GM13976 (cell line): ENCODE data around the gene TAS1R2.

ENCODE experiments used
- DNase-seq: peaks from one replicate; pipeline ENCODE4 v3.0.0; 2012; ENCODE audit warnings: low spot score
- in situ Hi-C: fragments of 300-500 bp; cut with MboI; formaldehyde crosslinking; loops from one replicate; pipeline ENCODE4 v1.12.0; 2022; ENCODE audit warnings: low sequenced_read_pairs, mixed read lengths, inconsistent platforms; ENCODE audit not compliant: unreplicated experiment
- TF ChIP-seq, protein P1 (sequence below): IDR thresholded peaks from 2 replicates; pipeline ENCODE4 v1.5.1; 2012; ENCODE audit warnings: borderline replicate concordance, mild to moderate bottlenecking; ENCODE audit not compliant: insufficient read depth; ENCODE audit errors: extremely low read depth, missing control alignments, control extremely low read depth

Gene TAS1R2

DNA sequence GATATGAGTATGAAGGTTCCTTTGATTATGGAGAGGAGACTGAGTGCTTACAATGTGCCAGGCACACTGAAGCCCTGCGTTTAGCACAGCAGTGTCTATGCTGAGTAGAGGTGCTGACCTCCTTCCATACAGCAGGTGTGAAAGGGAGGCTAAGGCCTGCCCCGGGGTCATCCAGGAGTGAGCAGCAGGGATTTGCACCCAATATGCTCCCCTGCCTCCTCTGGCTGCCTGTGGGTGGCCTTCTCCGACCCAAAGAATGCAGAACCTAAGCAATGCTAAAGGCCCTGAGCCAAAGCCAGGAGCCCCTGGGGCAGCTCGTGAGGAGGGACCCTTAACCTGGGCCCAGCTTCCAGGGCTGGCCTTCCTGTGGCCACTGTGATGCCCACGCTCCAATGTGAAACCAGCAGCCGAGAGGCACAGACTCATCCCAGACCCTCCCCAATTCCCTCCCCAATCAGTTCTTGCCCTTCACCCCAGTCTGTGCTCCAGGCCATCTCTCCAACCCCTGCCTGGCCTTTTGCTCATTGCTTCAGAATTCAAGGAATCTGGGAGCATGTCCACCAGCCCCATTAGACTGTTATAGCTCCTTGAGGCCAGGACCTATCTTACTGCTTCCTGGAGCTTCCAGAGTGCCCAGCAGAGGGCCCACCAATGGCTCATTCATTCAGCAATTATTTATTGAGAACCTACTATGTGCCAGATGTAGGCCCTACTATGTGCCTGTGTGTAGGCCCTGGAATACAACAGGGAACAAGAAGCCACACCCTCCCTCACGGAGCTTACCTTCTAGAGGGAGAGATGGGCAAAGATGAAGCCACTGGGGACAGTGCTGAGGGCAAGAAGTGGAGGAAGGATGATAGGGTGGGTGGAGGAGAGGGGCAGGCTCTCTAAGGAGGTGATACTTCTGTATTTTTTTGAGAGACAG, 53.3 kb downstream of the TAS1R2 start:
- no peak for DNase-seq
- in situ Hi-C loops, result no loop called here
- TF ChIP-seq, protein P1, sequence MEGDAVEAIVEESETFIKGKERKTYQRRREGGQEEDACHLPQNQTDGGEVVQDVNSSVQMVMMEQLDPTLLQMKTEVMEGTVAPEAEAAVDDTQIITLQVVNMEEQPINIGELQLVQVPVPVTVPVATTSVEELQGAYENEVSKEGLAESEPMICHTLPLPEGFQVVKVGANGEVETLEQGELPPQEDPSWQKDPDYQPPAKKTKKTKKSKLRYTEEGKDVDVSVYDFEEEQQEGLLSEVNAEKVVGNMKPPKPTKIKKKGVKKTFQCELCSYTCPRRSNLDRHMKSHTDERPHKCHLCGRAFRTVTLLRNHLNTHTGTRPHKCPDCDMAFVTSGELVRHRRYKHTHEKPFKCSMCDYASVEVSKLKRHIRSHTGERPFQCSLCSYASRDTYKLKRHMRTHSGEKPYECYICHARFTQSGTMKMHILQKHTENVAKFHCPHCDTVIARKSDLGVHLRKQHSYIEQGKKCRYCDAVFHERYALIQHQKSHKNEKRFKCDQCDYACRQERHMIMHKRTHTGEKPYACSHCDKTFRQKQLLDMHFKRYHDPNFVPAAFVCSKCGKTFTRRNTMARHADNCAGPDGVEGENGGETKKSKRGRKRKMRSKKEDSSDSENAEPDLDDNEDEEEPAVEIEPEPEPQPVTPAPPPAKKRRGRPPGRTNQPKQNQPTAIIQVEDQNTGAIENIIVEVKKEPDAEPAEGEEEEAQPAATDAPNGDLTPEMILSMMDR, result no peak

- no peak for DNase-seq
- in situ Hi-C loops, result no loop called here
- TF ChIP-seq, protein P1, result no peak
Measured at GRCh38 chr1:18805150-18805879, 54.1 kb downstream of the TAS1R2 start.

DNA sequence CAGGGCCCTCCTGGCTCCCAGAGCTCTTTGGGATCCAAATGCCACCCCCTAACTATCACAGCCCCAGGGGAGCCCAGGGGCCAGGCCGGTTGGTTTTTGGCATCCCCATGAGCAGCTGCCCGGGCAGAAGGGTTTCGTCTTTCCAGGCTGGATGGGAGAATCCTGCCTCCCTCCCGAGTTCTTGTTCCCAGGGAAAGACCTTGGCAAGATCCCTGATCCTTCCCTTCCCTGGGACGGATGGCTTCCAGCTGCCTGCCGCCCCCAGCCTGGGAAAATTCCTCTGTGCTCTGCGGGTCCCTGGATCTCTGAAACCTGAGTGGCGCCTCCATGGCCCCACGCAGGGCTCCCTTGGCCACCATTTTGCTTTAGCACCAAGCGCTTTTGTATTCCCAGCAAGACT, 55.6 kb downstream of the TAS1R2 start:
- TF ChIP-seq, protein P1, result no peak
- in situ Hi-C loops, result no loop called here
- no peak for DNase-seq

- in situ Hi-C loops, result no loop called here
- TF ChIP-seq, protein P1, result no peak
- DNase-seq, result no peak
Measured at GRCh38 chr1:18803151-18803791, 56.2 kb downstream of the TAS1R2 start.

- TF ChIP-seq, protein P1, result no peak
- in situ Hi-C loops, result no loop called here
- no peak for DNase-seq
Measured at GRCh38 chr1:18802231-18802630, 57.2 kb downstream of the TAS1R2 start.

DNA sequence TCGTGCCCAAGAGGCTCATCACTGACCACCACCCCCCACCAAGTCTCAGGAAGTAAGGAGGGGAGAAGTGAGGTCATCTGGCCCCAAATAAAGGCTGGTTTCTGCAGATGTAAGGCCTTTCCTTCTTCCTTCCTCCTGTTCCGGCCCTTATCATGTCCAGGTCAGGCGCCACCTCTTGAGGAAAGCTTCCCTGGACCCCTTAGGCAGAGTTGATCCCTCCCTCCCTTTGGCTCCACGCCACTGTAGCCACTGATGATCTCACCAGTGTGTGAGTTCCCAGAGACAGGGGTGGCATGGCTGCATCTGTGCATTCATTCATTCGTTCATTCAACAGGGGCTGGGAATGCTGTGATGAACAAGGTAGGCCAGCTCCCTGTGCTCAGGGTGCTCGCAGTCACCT, 59.2 kb downstream of the TAS1R2 start:
- no peak for DNase-seq
- TF ChIP-seq, protein P1, result no peak
- in situ Hi-C loops, result no loop called here
